HG03135 (cell line): ENCODE measurements around the gene C11orf65.

ENCODE experiments used
- ATAC-seq: cut with Tn5 transposase; IDR thresholded peaks from one replicate; pipeline ENCODE4 v1.9.1; 2021; ENCODE audit warnings: mild to moderate bottlenecking, moderate library complexity; ENCODE audit not compliant: unreplicated experiment

C11orf65 gene

GRCh38 chr11:108467091-108467823 is at the start of gene C11orf65:
Gene C11orf65, minus strand, starts transcription at chr11:108467529. Its CDS starts 5,970 bp downstream, at chr11:108461559.
- ATAC-seq, result peak; percentile 99

GRCh38 chr11:108516125-108516524 is 48.8 kb upstream of the C11orf65 start:
- ATAC-seq, result no peak

- no peak for ATAC-seq
Measured at GRCh38 chr11:108512708-108513107, 45.4 kb upstream of the C11orf65 start.

- ATAC-seq, result no peak
Measured at GRCh38 chr11:108511851-108512474, 44.6 kb upstream of the C11orf65 start.

GRCh38 chr11:108508653-108509593 is 41.6 kb upstream of the C11orf65 start:
- no peak for ATAC-seq

- no peak for ATAC-seq
Measured at GRCh38 chr11:108501396-108501795, 34.1 kb upstream of the C11orf65 start.

GRCh38 chr11:108500721-108501120 is 33.4 kb upstream of the C11orf65 start:
- ATAC-seq, result no peak

GRCh38 chr11:108500169-108500568 is 32.8 kb upstream of the C11orf65 start:
- ATAC-seq, result no peak

GRCh38 chr11:108498816-108499408 is 31.6 kb upstream of the C11orf65 start:
- ATAC-seq, result peak; percentile 5

- ATAC-seq, result peak; percentile 51
Measured at GRCh38 chr11:108498046-108498815, 30.9 kb upstream of the C11orf65 start, which contains the start of gene POGLUT3. Gene POGLUT3, minus strand, starts transcription at chr11:108498384. Its CDS starts 18 bp downstream, at chr11:108498366.

- ATAC-seq, result peak; percentile 53
Measured at GRCh38 chr11:108497317-108498045, 30.2 kb upstream of the C11orf65 start.

GRCh38 chr11:108496643-108497256 is 29.4 kb upstream of the C11orf65 start:
- ATAC-seq, result no peak

- no peak for ATAC-seq
Measured at GRCh38 chr11:108495326-108495725, 28.0 kb upstream of the C11orf65 start.

- ATAC-seq, result no peak
Measured at GRCh38 chr11:108494182-108494581, 26.9 kb upstream of the C11orf65 start.

- ATAC-seq, result no peak
Measured at GRCh38 chr11:108491936-108492335, 24.6 kb upstream of the C11orf65 start.

GRCh38 chr11:108486828-108487227 is 19.5 kb upstream of the C11orf65 start:
- ATAC-seq, result no peak

- ATAC-seq, result no peak
Measured at GRCh38 chr11:108486331-108486730, 19.0 kb upstream of the C11orf65 start.

GRCh38 chr11:108483163-108483562 is 15.8 kb upstream of the C11orf65 start:
- no peak for ATAC-seq
